Brain microvascular endothelial cell (primary cell): ENCODE measurements around the gene STN1.

ENCODE experiments used
- DNase-seq: peaks from one replicate; pipeline ENCODE4 v3.0.0-alpha.2; 2020
- H3K27ac ChIP-seq: fragments of 250-450 bp; sonication (Bioruptor Pico); 2 replicates; pipeline ENCODE4 v1.5.1; 2020; ENCODE audit warnings: mild to moderate bottlenecking, moderate library complexity
- H3K27me3 ChIP-seq: fragments of 250-450 bp; sonication (Bioruptor Pico); replicated peaks from 2 replicates; pipeline ENCODE4 v1.5.1; 2020; ENCODE audit warnings: mild to moderate bottlenecking
- H3K36me3 ChIP-seq: fragments of 250-450 bp; sonication (Bioruptor Pico); replicated peaks from 2 replicates; pipeline ENCODE4 v1.5.1; 2020; ENCODE audit warnings: mild to moderate bottlenecking
- H3K4me3 ChIP-seq: 2 replicates; pipeline ENCODE4 v1.5.1; 2011; ENCODE audit warnings: low read depth, mild to moderate bottlenecking, control low read depth, low read length, moderate library complexity
- CTCF ChIP-seq: IDR thresholded peaks from 2 replicates; pipeline ENCODE4 v1.5.1; 2011; ENCODE audit warnings: low read depth, mild to moderate bottlenecking, moderate library complexity, low read length, control low read depth, inconsistent platforms; ENCODE audit errors: missing control alignments
- in situ Hi-C: cut with HindIII; loops from 2 replicates; pipeline ENCODE4 v1.10.0; 2017; ENCODE audit warnings: low sequenced_read_pairs, low pct_ligation_motif_present

The STN1 gene

DNA sequence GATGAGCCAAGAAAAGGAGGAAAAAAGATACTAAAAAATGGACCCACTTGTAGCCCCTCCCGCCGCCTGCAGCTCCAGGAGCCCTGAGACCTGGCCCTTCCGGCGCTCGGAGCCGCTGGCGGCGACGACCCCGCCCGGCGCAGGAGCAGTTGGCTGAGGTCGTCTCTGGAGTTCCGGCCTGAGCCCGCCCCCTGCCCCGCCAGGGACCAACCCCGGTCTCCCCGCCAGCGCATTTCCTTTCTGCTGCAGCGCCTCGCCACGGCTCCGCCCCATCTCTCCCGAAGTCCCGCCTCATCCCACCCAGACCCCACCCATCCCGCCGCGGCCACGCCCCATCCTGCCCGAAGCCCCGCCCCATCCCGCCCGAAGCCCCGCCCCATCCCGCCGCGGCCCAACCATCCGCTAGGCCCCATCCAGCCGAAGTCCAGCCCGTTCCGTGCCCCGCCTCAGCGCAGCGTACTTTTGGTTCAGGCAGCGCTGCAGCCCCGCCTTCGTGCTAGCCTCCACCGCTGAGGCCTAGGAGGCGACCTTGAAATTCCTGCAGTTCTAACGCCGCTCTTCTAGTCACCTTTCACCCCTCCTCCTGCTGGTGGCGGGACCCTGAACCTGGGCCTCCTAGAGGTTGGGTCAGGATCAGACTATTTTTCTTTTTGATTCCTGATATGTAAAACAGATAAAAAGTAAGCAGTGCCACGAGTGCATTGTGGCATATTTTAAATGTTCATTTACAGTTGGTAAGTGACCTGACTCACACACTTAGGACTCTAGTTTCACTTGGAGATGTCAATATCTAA is at the start of gene STN1:
Gene STN1, minus strand, starts transcription at position 132 of the 794 bp plus-strand sequence. CDS start 590 bp downstream, outside the sequence.
- H3K4me3 ChIP-seq: peak within 1 kb of the TSS; percentile 79
- no peaks in the 10 kb centered on the region for H3K27me3 ChIP-seq
- peak; percentile 96 for DNase-seq
- no peaks in the 10 kb centered on the region for H3K36me3 ChIP-seq
- peak; percentile 21 for TF ChIP-seq CTCF
- peak within 1 kb of the TSS; percentile 94 for H3K27ac ChIP-seq
- in situ Hi-C loops: no loop called here

GRCh38 chr10:103967448-103968071 is 49.6 kb upstream of the STN1 start:
- DNase-seq: no peak
- Histone ChIP-seq H3K4me3 (peak overlapping the region; percentile 90), H3K27me3 (no peaks in the 10 kb centered on the region), H3K36me3 (no peaks in the 10 kb centered on the region), H3K27ac (peak overlapping the region; percentile 68)
- no peak for TF ChIP-seq CTCF
- in situ Hi-C loops: no loop called here

GRCh38 chr10:103966671-103967447 is 48.9 kb upstream of the STN1 start, which contains the start of gene SLK:
Gene SLK (plus strand): TSS chr10:103967140. CDS start chr10:103967746, 606 bp downstream.
- Histone ChIP-seq H3K27ac (peak within 1 kb of the TSS; percentile 68), H3K4me3 (peak within 1 kb of the TSS; percentile 90), H3K36me3 (no peaks in the 10 kb centered on the region), H3K27me3 (no peaks in the 10 kb centered on the region)
- in situ Hi-C loops: no loop called here
- peak; percentile 50 for DNase-seq
- TF ChIP-seq CTCF: no peak

GRCh38 chr10:103960103-103960502 is 42.1 kb upstream of the STN1 start:
- no peak overlapping the region for H3K4me3 ChIP-seq
- no peaks in the 10 kb centered on the region for H3K27me3 ChIP-seq
- H3K36me3 ChIP-seq: no peaks in the 10 kb centered on the region
- in situ Hi-C loops: no loop called here
- DNase-seq: no peak
- TF ChIP-seq CTCF: no peak
- no peak overlapping the region for H3K27ac ChIP-seq

DNA sequence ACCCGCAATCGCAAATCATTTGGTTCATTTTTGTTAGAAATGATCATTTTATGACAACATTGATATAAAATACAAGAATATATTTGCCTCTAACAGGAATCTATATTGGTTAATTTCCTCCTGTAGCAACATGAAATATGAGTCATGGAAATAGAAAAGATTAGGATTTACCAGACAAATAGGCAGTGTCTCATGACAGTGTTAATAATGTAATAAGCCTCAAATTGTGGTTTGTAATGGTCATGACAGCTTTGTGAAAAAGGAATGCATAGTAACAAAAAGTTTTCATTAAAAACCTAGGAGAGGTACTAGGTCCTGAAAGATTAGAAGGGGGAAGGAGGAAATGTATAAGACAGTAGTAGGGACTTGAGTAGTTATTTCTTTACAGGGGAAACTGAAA is 41.0 kb upstream of the STN1 start:
- Histone ChIP-seq H3K36me3 (no peaks in the 10 kb centered on the region), H3K27me3 (no peaks in the 10 kb centered on the region), H3K4me3 (no peak overlapping the region), H3K27ac (no peak overlapping the region)
- no peak for DNase-seq
- no peak for TF ChIP-seq CTCF
- in situ Hi-C loops: no loop called here
